ENCODE data around the gene DPF1.
A peak's percentile ranks its signal among the peaks of the same experiment; 100 is the strongest.
"Not testable (repeated sequence)": the region's sequence is repeated elsewhere in the genome, so short reads cannot be mapped to it uniquely, and the experiment has no call there.

DPF1 gene

DNA sequence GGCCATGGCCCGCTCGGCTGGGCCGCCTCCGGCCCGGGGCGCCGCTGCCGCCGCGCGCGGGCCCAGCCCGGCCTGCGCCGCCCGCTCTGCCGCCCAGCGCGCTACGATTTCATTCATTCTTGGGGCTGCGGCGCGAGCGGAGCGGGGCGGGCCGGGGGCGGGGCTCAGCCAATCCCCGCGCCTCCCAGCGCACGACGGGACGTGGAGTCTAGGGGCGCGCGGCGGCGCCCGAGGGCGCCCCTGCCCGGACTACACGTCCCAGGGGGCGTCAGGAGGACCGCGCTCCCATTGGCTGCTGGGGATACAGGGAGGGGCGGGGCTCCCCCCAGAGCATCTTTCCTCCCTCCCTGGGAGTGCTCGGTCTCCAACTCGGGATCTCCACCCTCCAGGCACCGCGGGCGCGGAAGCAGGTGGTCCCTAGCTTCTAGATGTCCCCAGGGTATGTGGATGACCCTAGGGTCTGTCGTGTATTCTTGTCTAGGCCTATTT, 5.6 kb upstream of the DPF1 start:
- Histone ChIP-seq H3K27ac (ENCODE audit: low read depth, low read length) (no peak overlapping the region), H3K4me3 (ENCODE audit: low read depth, low read length) (peak overlapping the region; percentile 73; the same call in 1 of the 2 replicates), H3K36me3 (ENCODE audit: insufficient read depth, low read length) (no peaks in the 10 kb centered on the region), H3K27me3 (ENCODE audit: insufficient read depth, low read length) (0 out of 2 replicates have a peak, but pooled peaks cover 4% of the 10 kb centered on the region), H2AFZ (ENCODE audit: low read length, unreplicated experiment) (no peak overlapping the region), H3K4me1 (ENCODE audit: control insufficient read depth, insufficient read depth, low read length, unreplicated experiment) (no peaks in the 10 kb centered on the region), H3K79me2 (ENCODE audit: control insufficient read depth, insufficient read depth, low read length, unreplicated experiment) (no peaks in the 10 kb centered on the region)

DNA sequence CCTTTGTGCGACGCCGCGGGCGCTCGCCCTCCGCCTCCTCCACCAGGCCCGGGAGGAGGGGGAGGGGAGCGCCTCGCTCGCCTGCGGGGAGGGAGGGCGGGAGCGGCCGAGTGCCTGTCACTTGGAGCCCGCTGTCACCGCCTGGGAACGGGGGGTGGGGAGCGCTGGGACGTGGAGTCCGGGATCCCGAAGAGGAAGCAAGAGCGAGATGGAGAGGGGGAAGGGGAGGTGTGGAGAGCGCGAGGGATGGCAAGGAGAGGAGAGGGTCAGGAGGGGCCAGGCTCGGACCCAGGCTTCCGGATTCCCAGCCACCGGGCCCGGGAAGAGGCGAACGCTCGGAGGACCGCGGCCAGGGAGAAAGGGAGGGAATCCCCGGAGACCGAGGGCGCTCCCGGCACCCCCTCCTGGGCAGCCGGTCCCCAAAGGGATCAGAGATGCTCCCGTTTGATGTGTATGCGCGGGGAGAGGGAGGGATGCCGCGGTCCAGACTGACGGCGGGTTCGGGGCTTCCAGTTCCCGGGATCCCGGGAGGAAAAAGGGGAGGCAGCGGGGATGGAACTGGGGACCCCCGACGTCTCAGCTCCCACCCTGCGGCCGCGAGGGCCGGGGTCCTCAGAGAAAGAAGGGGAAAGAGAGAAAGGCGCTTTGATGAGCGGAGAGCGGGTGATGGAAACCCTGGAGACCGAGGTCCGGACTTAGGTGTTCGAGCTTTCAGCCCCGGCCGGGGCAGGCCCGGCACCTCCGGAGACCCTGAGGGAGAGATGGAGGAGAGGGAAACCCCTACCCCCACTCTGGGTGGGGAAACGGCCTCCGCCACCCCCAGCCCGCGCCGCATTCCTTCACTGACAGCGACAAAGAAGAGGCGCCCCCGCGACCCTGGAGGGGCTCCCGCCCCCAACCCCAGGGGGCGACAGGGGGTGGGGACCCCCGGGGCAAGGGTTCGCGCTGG, 4.7 kb upstream of the DPF1 start:
- peak overlapping the region; percentile 75 for H2AFZ ChIP-seq (ENCODE audit: low read length, unreplicated experiment)
- H3K79me2 ChIP-seq (ENCODE audit: control insufficient read depth, insufficient read depth, low read length, unreplicated experiment), result no peaks in the 10 kb centered on the region
- no peaks in the 10 kb centered on the region for H3K4me1 ChIP-seq (ENCODE audit: control insufficient read depth, insufficient read depth, low read length, unreplicated experiment)
- H3K27ac ChIP-seq (ENCODE audit: low read depth, low read length), result no peak overlapping the region
- 0 out of 2 replicates have a peak, but pooled peaks cover 4% of the 10 kb centered on the region for H3K27me3 ChIP-seq (ENCODE audit: insufficient read depth, low read length)
- peak overlapping the region; percentile 73 for H3K4me3 ChIP-seq (ENCODE audit: low read depth, low read length)
- H3K36me3 ChIP-seq (ENCODE audit: insufficient read depth, low read length), result no peaks in the 10 kb centered on the region

GRCh38 chr19:38228005-38228377, 4.0 kb upstream of the DPF1 start:
- Histone ChIP-seq H3K4me1 (ENCODE audit: control insufficient read depth, insufficient read depth, low read length, unreplicated experiment) (peaks cover 6% of the 10 kb centered on the region), H3K4me3 (ENCODE audit: low read depth, low read length) (no peak overlapping the region), H2AFZ (ENCODE audit: low read length, unreplicated experiment) (no peak overlapping the region), H3K36me3 (ENCODE audit: insufficient read depth, low read length) (no peaks in the 10 kb centered on the region), H3K27me3 (ENCODE audit: insufficient read depth, low read length) (0 out of 2 replicates have a peak, but pooled peaks cover 4% of the 10 kb centered on the region), H3K79me2 (ENCODE audit: control insufficient read depth, insufficient read depth, low read length, unreplicated experiment) (no peaks in the 10 kb centered on the region), H3K27ac (ENCODE audit: low read depth, low read length) (no peak overlapping the region)

- Histone ChIP-seq H3K4me1 (ENCODE audit: control insufficient read depth, insufficient read depth, low read length, unreplicated experiment) (peaks cover 7% of the 10 kb centered on the region), H3K4me3 (ENCODE audit: low read depth, low read length) (no peak overlapping the region), H3K27me3 (ENCODE audit: insufficient read depth, low read length) (0 out of 2 replicates have a peak, but pooled peaks cover 4% of the 10 kb centered on the region), H3K79me2 (ENCODE audit: control insufficient read depth, insufficient read depth, low read length, unreplicated experiment) (no peaks in the 10 kb centered on the region), H2AFZ (ENCODE audit: low read length, unreplicated experiment) (no peak overlapping the region), H3K27ac (ENCODE audit: low read depth, low read length) (no peak overlapping the region), H3K36me3 (ENCODE audit: insufficient read depth, low read length) (no peaks in the 10 kb centered on the region)
Measured at GRCh38 chr19:38227287-38228004, 3.4 kb upstream of the DPF1 start.

- H3K4me1 ChIP-seq (ENCODE audit: control insufficient read depth, insufficient read depth, low read length, unreplicated experiment); H3K27ac ChIP-seq (ENCODE audit: low read depth, low read length); H3K27me3 ChIP-seq (ENCODE audit: insufficient read depth, low read length); H3K79me2 ChIP-seq (ENCODE audit: control insufficient read depth, insufficient read depth, low read length, unreplicated experiment); H2AFZ ChIP-seq (ENCODE audit: low read length, unreplicated experiment); H3K36me3 ChIP-seq (ENCODE audit: insufficient read depth, low read length); H3K4me3 ChIP-seq (ENCODE audit: low read depth, low read length): not testable (repeated sequence)
Measured at GRCh38 chr19:38224863-38225218, 819 bp upstream of the DPF1 start.

DNA sequence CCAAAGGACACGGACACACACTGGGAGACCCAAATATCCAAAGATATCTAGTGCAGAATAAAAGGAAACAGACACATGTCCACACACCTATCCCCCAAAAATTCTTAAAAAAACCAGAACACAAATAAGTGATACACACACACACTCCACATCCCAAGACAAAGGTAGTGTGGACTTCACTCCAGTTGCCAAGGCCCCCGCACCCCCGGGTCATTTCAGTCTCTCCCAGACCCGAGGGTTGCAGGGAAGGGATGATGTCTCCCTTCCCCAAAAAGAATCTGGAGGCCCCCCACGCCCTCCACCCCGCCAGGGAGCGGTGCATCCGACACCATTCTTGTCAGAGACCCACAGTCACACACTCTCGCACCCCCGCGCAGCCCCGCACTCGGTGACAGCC, 407 bp downstream of the DPF1 start:
- no peaks in the 10 kb centered on the region for H3K36me3 ChIP-seq (ENCODE audit: insufficient read depth, low read length)
- H2AFZ ChIP-seq (ENCODE audit: low read length, unreplicated experiment), result peak overlapping the region; percentile 75
- no peaks in the 10 kb centered on the region for H3K27me3 ChIP-seq (ENCODE audit: insufficient read depth, low read length)
- H3K27ac ChIP-seq (ENCODE audit: low read depth, low read length), result no peak overlapping the region
- H3K4me1 ChIP-seq (ENCODE audit: control insufficient read depth, insufficient read depth, low read length, unreplicated experiment), result peaks cover 7% of the 10 kb centered on the region
- no peaks in the 10 kb centered on the region for H3K79me2 ChIP-seq (ENCODE audit: control insufficient read depth, insufficient read depth, low read length, unreplicated experiment)
- peak overlapping the region; percentile 81 for H3K4me3 ChIP-seq (ENCODE audit: low read depth, low read length)

- H3K4me3 ChIP-seq (ENCODE audit: low read depth, low read length), result peak overlapping the region; percentile 81
- H3K79me2 ChIP-seq (ENCODE audit: control insufficient read depth, insufficient read depth, low read length, unreplicated experiment), result no peaks in the 10 kb centered on the region
- H3K27ac ChIP-seq (ENCODE audit: low read depth, low read length), result no peak overlapping the region
- peak overlapping the region; percentile 75 for H2AFZ ChIP-seq (ENCODE audit: low read length, unreplicated experiment)
- no peaks in the 10 kb centered on the region for H3K27me3 ChIP-seq (ENCODE audit: insufficient read depth, low read length)
- peaks cover 7% of the 10 kb centered on the region for H3K4me1 ChIP-seq (ENCODE audit: control insufficient read depth, insufficient read depth, low read length, unreplicated experiment)
- H3K36me3 ChIP-seq (ENCODE audit: insufficient read depth, low read length), result no peaks in the 10 kb centered on the region
Measured at GRCh38 chr19:38223119-38223523, 901 bp downstream of the DPF1 start.

DNA sequence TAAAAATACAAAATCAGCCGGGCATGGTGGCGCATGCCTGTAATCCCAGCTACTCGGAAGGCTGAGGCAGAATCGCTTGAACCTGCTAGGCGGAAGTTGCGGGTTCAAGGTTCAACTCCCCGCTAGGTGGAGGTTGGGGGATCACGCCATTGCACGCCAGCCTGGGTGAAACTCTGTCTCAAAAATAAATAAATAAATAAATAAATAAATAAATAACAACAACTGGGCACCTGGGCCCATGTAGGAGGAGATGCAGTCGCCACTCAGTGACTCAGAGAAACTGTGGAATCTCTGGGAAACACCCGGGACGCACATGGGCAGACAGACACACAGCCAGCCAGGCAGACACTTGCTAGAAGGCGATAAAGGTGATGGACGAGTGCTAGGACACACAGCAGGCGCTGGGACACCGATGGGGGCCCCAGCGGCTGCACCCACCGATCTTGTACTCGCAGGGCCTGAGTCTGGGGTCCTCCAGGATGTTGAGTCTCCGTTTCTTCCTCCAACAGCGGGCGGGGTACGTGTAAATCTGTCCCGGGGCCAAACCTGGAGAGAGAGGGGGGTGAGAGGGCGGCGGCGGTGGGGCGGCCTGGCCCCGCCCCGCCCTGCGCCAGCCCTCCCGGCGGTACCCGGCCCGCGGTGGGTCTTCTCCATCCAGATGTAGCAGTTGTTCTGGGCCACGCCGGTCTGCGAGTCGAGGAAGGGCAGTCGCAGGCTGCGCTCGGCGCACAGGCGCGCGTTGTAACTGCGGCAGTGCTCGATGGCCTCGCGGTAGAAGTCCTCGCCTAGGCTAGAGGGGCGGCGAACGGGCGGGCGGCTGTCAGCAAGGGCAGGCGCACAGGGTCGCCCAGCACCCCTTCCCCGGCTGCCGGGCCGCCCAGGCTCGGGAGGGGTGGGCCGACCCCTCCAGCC, 1.8 kb downstream of the DPF1 start:
- H3K79me2 ChIP-seq (ENCODE audit: control insufficient read depth, insufficient read depth, low read length, unreplicated experiment), result no peaks in the 10 kb centered on the region
- H2AFZ ChIP-seq (ENCODE audit: low read length, unreplicated experiment), result no peak overlapping the region
- no peaks in the 10 kb centered on the region for H3K36me3 ChIP-seq (ENCODE audit: insufficient read depth, low read length)
- H3K4me1 ChIP-seq (ENCODE audit: control insufficient read depth, insufficient read depth, low read length, unreplicated experiment), result peaks cover 7% of the 10 kb centered on the region
- H3K27ac ChIP-seq (ENCODE audit: low read depth, low read length), result no peak overlapping the region
- no peaks in the 10 kb centered on the region for H3K27me3 ChIP-seq (ENCODE audit: insufficient read depth, low read length)
- no peak overlapping the region for H3K4me3 ChIP-seq (ENCODE audit: low read depth, low read length)

DNA sequence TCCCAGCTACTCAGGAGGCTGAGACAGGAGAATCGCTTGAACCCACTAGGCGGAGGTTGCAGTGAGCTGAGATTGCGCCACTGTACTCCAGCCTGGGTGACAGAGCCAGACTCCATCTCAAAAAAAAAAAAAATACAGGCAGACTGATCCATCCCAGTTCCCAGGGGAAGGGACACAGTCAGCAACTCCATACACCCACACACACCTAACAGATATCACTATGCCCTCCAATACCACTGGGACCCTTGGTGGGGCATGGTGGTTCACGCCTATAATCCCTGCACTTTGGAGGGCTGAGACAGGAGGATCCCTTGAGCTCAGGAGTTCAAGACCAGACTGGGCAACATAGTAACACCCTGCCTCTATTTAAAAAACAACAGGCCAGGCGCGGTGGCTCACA, 2.6 kb downstream of the DPF1 start:
- H2AFZ ChIP-seq (ENCODE audit: low read length, unreplicated experiment), result no peak overlapping the region
- no peak overlapping the region for H3K4me3 ChIP-seq (ENCODE audit: low read depth, low read length)
- no peak overlapping the region for H3K27ac ChIP-seq (ENCODE audit: low read depth, low read length)
- H3K4me1 ChIP-seq (ENCODE audit: control insufficient read depth, insufficient read depth, low read length, unreplicated experiment), result peaks cover 7% of the 10 kb centered on the region
- no peaks in the 10 kb centered on the region for H3K79me2 ChIP-seq (ENCODE audit: control insufficient read depth, insufficient read depth, low read length, unreplicated experiment)
- H3K36me3 ChIP-seq (ENCODE audit: insufficient read depth, low read length), result no peaks in the 10 kb centered on the region
- no peaks in the 10 kb centered on the region for H3K27me3 ChIP-seq (ENCODE audit: insufficient read depth, low read length)

DNA sequence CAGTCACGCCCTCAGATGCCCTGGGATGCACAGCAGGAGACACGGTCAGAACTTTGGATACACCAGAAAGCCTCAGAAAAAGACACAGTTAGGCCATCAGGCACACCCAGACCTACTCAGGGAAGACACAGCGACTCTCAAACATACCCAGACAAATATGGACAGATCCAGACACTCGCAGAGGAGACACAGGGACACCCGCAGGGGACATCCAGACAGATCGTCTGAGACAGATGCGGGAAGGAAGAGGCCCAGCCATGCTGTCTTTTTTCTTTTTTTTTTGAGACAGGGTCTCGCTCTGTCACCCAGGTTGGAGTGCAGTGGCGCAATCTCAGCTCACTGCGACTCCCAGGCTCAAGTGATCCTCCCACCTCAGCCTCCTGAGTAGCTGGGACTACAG, 4.8 kb downstream of the DPF1 start:
- H3K36me3 ChIP-seq (ENCODE audit: insufficient read depth, low read length), result no peaks in the 10 kb centered on the region
- no peaks in the 10 kb centered on the region for H3K27me3 ChIP-seq (ENCODE audit: insufficient read depth, low read length)
- no peak overlapping the region for H3K4me3 ChIP-seq (ENCODE audit: low read depth, low read length)
- no peak overlapping the region for H2AFZ ChIP-seq (ENCODE audit: low read length, unreplicated experiment)
- no peaks in the 10 kb centered on the region for H3K79me2 ChIP-seq (ENCODE audit: control insufficient read depth, insufficient read depth, low read length, unreplicated experiment)
- H3K27ac ChIP-seq (ENCODE audit: low read depth, low read length), result no peak overlapping the region
- H3K4me1 ChIP-seq (ENCODE audit: control insufficient read depth, insufficient read depth, low read length, unreplicated experiment), result peaks cover 7% of the 10 kb centered on the region

Data from ACC112 (cell line).